ENCODE results near the gene GSK3A.

GSK3A gene

DNA sequence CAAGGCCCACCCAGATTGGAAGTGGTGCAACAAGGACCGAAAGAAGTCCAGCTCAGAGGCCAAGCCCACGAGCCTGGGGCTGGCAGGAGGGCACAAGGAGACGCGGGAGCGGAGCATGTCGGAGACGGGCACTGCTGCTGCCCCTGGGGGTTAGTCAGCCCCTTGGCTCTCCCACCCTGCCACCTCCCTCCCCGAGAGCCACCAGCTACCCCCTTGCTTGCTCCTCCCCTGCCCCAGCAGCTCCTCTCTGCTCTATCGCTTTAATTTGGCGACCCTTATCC lies 45.4 kb upstream of the GSK3A start:
- Histone ChIP-seq H4K20me1 (ENCODE audit: insufficient read depth, low read length) (no peaks in the 10 kb centered on the region), H3F3A (ENCODE audit: insufficient read depth, low read length) (peaks cover 6% of the 10 kb centered on the region; the same call in 1 of the 2 replicates), H3K27ac (ENCODE audit: low read length) (no peak overlapping the region), H3K4me1 (ENCODE audit: low read length) (peaks cover 13% of the 10 kb centered on the region), H3K9ac (ENCODE audit: low read length) (no peak overlapping the region), H3K79me2 (ENCODE audit: low read length) (peaks cover 19% of the 10 kb centered on the region), H3K9me3 (replicated peaks; ENCODE audit: insufficient read depth, low read length) (no peaks in the 10 kb centered on the region), H3K4me2 (ENCODE audit: low read depth, low read length) (no peak overlapping the region), H3K9me2 (replicated peaks; ENCODE audit: insufficient read depth, low read length) (no peaks in the 10 kb centered on the region), H3K36me3 (replicated peaks; ENCODE audit: insufficient read depth, low read length) (no peaks in the 10 kb centered on the region), H3K27me3 (replicated peaks; ENCODE audit: insufficient read depth, low read length) (no peaks in the 10 kb centered on the region), H2AFZ (ENCODE audit: low read length) (no peak overlapping the region), H3K4me3 (ENCODE audit: low read length) (no peak overlapping the region)
- TF ChIP-seq EZH2 (optimal IDR thresholded peaks at IDR 0.05; ENCODE audit: low read depth, low read length), result no peak
- TF ChIP-seq CTCF (IDR thresholded peaks at IDR 0.05; ENCODE audit: low read length), result no peak
- TF ChIP-seq EZH2phosphoT487 (IDR thresholded peaks at IDR 0.05; ENCODE audit: low read length), result no peak
- DNase-seq, result no peak

GRCh38 chr19:42287017-42287826 lies 44.8 kb upstream of the GSK3A start:
- H3K27me3 ChIP-seq (replicated peaks; ENCODE audit: insufficient read depth, low read length), result no peaks in the 10 kb centered on the region
- no peak overlapping the region for H2AFZ ChIP-seq (ENCODE audit: low read length)
- TF ChIP-seq CTCF (IDR thresholded peaks at IDR 0.05; ENCODE audit: low read length), result no peak
- no peak for TF ChIP-seq EZH2 (optimal IDR thresholded peaks at IDR 0.05; ENCODE audit: low read depth, low read length)
- no peak for TF ChIP-seq EZH2phosphoT487 (IDR thresholded peaks at IDR 0.05; ENCODE audit: low read length)
- H3K9me3 ChIP-seq (replicated peaks; ENCODE audit: insufficient read depth, low read length), result no peaks in the 10 kb centered on the region
- no peaks in the 10 kb centered on the region for H3K9me2 ChIP-seq (replicated peaks; ENCODE audit: insufficient read depth, low read length)
- no peak overlapping the region for H3K4me3 ChIP-seq (ENCODE audit: low read length)
- no peaks in the 10 kb centered on the region for H4K20me1 ChIP-seq (ENCODE audit: insufficient read depth, low read length)
- H3K36me3 ChIP-seq (replicated peaks; ENCODE audit: insufficient read depth, low read length), result no peaks in the 10 kb centered on the region
- peaks cover 19% of the 10 kb centered on the region for H3K79me2 ChIP-seq (ENCODE audit: low read length)
- H3K4me1 ChIP-seq (ENCODE audit: low read length), result peaks cover 13% of the 10 kb centered on the region
- no peak overlapping the region for H3K4me2 ChIP-seq (ENCODE audit: low read depth, low read length)
- DNase-seq, result no peak
- no peak overlapping the region for H3K27ac ChIP-seq (ENCODE audit: low read length)
- no peak overlapping the region for H3K9ac ChIP-seq (ENCODE audit: low read length)
- peaks cover 6% of the 10 kb centered on the region; the same call in 1 of the 2 replicates for H3F3A ChIP-seq (ENCODE audit: insufficient read depth, low read length)

GRCh38 chr19:42286349-42287016 lies 44.1 kb upstream of the GSK3A start:
- Histone ChIP-seq H3K4me2 (ENCODE audit: low read depth, low read length) (no peak overlapping the region), H3F3A (ENCODE audit: insufficient read depth, low read length) (peaks cover 6% of the 10 kb centered on the region; the same call in 1 of the 2 replicates), H3K36me3 (replicated peaks; ENCODE audit: insufficient read depth, low read length) (no peaks in the 10 kb centered on the region), H3K27me3 (replicated peaks; ENCODE audit: insufficient read depth, low read length) (no peaks in the 10 kb centered on the region), H3K27ac (ENCODE audit: low read length) (no peak overlapping the region), H4K20me1 (ENCODE audit: insufficient read depth, low read length) (no peaks in the 10 kb centered on the region), H3K9me2 (replicated peaks; ENCODE audit: insufficient read depth, low read length) (no peaks in the 10 kb centered on the region), H3K4me1 (ENCODE audit: low read length) (peaks cover 13% of the 10 kb centered on the region), H3K4me3 (ENCODE audit: low read length) (no peak overlapping the region), H3K9ac (ENCODE audit: low read length) (no peak overlapping the region), H2AFZ (ENCODE audit: low read length) (no peak overlapping the region), H3K79me2 (ENCODE audit: low read length) (peaks cover 19% of the 10 kb centered on the region), H3K9me3 (replicated peaks; ENCODE audit: insufficient read depth, low read length) (no peaks in the 10 kb centered on the region)
- DNase-seq, result no peak
- no peak for TF ChIP-seq EZH2phosphoT487 (IDR thresholded peaks at IDR 0.05; ENCODE audit: low read length)
- no peak for TF ChIP-seq CTCF (IDR thresholded peaks at IDR 0.05; ENCODE audit: low read length)
- no peak for TF ChIP-seq EZH2 (optimal IDR thresholded peaks at IDR 0.05; ENCODE audit: low read depth, low read length)

Measured in MM.1S (cell line).